Thoracic aorta (tissue), 2 donors: ENCODE results near the gene KIF1A. TPM values are rescaled to one million over a fixed set of nuclear protein-coding genes. Genes with fewer than 3 reads are reported as not detected.

Experiments
- ATAC-seq: fragments of 150-250 bp; one replicate; pipeline ENCODE4 v1.8.0; 2017; ENCODE audit warnings: low read depth; ENCODE audit not compliant: insufficient number of reproducible peaks, low FRiP score
- DNase-seq: peaks from one replicate; pipeline ENCODE4 v3.0.0-alpha.2; 2020; ENCODE audit warnings: low spot score
- H3K27ac ChIP-seq, 2 donors: fragments of 200-600 bp; sonication (generic); 1 replicate in 1 of 2; 2 replicates in 1 of 2; pipeline ENCODE4 v1.5.1; 2016; ENCODE audit warnings: mild to moderate bottlenecking in 2 of 2, moderate library complexity in 2 of 2
- H3K27me3 ChIP-seq: fragments of 200-600 bp; sonication (generic); replicated peaks from 2 replicates; pipeline ENCODE4 v1.6.0; 2016; ENCODE audit warnings: mild to moderate bottlenecking; ENCODE audit not compliant: insufficient read depth
- H3K36me3 ChIP-seq: fragments of 200-600 bp; sonication (generic); one replicate; pipeline ENCODE4 v1.5.1; 2016
- H3K4me1 ChIP-seq, 2 donors: fragments of 200-600 bp; sonication (generic); 1 replicate in 1 of 2; 2 replicates in 1 of 2; pipeline versions ENCODE4 v1.5.1 to v1.6.0; 2016; ENCODE audit warnings: low read depth in 2 of 2, mild to moderate bottlenecking in 1 of 2; ENCODE audit not compliant: control insufficient read depth in 1 of 2
- H3K4me3 ChIP-seq: fragments of 200-600 bp; sonication (generic); 2 replicates; pipeline ENCODE4 v1.5.1; 2016; ENCODE audit warnings: mild to moderate bottlenecking
- H3K9me3 ChIP-seq: fragments of 200-600 bp; sonication (generic); 2 replicates; pipeline ENCODE4 v1.5.1; 2016
- CTCF ChIP-seq: fragments of 200-600 bp; sonication (generic); IDR thresholded peaks from one replicate; pipeline ENCODE4 v1.5.1; 2019; ENCODE audit warnings: antibody characterized with exemption
- total RNA-seq, 2 donors: library from RNA; depleted of rRNA; stranded (reverse); fragments of >200 nt; gene quantifications; one replicate each; pipeline versions ENCODE4 v1.1.0 to v1.2.3, GENCODE V29; 2016

Gene KIF1A
- total RNA-seq, 2 donors from 2014 or later, result 0.92 TPM; not detected in 1

GRCh38 chr2:240813231-240813921, 6.6 kb downstream of the KIF1A start:
- no peak overlapping the region for H3K4me3 ChIP-seq
- H3K4me1 ChIP-seq, result no peaks in the 10 kb centered on the region
- H3K27ac ChIP-seq, result no peak overlapping the region
- TF ChIP-seq CTCF, result no peak
- no peaks in the 10 kb centered on the region for H3K27me3 ChIP-seq
- H3K9me3 ChIP-seq, result no peaks in the 10 kb centered on the region
- no peak for ATAC-seq
- no peaks in the 10 kb centered on the region for H3K36me3 ChIP-seq
- no peak for DNase-seq

GRCh38 chr2:240812721-240813120, 7.3 kb downstream of the KIF1A start:
- ATAC-seq (no peak), DNase-seq (no peak)
- Histone ChIP-seq H3K4me1 (no peaks in the 10 kb centered on the region), H3K36me3 (no peaks in the 10 kb centered on the region), H3K27me3 (no peaks in the 10 kb centered on the region), H3K4me3 (no peak overlapping the region), H3K27ac (no peak overlapping the region), H3K9me3 (no peaks in the 10 kb centered on the region)
- TF ChIP-seq CTCF, result no peak

GRCh38 chr2:240812301-240812680, 7.7 kb downstream of the KIF1A start:
- no peak for DNase-seq

GRCh38 chr2:240811346-240812300, 8.4 kb downstream of the KIF1A start:
- no peaks in the 10 kb centered on the region for H3K9me3 ChIP-seq
- H3K36me3 ChIP-seq, result no peaks in the 10 kb centered on the region
- no peak overlapping the region for H3K27ac ChIP-seq
- no peak for TF ChIP-seq CTCF
- no peak for DNase-seq
- H3K27me3 ChIP-seq, result no peaks in the 10 kb centered on the region
- H3K4me1 ChIP-seq, result no peaks in the 10 kb centered on the region
- no peak overlapping the region for H3K4me3 ChIP-seq
- ATAC-seq, result no peak

More at GRCh38 chr2:240812301-240812680, 7.7 kb downstream of the KIF1A start:
- Histone ChIP-seq H3K27me3 (no peaks in the 10 kb centered on the region), H3K4me1 (no peaks in the 10 kb centered on the region), H3K36me3 (no peaks in the 10 kb centered on the region), H3K4me3 (no peak overlapping the region), H3K27ac (no peak overlapping the region), H3K9me3 (no peaks in the 10 kb centered on the region)
- no peak for TF ChIP-seq CTCF
- ATAC-seq, result no peak

- no peak overlapping the region for H3K4me3 ChIP-seq
- no peak for TF ChIP-seq CTCF
- no peaks in the 10 kb centered on the region for H3K36me3 ChIP-seq
- no peak for ATAC-seq
- H3K9me3 ChIP-seq, result no peaks in the 10 kb centered on the region
- H3K27me3 ChIP-seq, result no peaks in the 10 kb centered on the region
- no peak overlapping the region for H3K27ac ChIP-seq
- DNase-seq, result no peak
- H3K4me1 ChIP-seq, result no peaks in the 10 kb centered on the region
Observed at GRCh38 chr2:240810621-240811020, 9.4 kb downstream of the KIF1A start.
